Measurements from ENCODE around the gene PARD3B. TPM values are rescaled to one million over a fixed set of nuclear protein-coding genes. Genes with fewer than 3 reads are reported as not detected.

PARD3B gene
- total and polyA plus RNA-seq, 12 donors, result 0.46 to 12.4 (median 8.3) TPM

GRCh38 chr2:204581946-204582345 lies 36.7 kb downstream of the PARD3B start:
- no peaks in the 10 kb centered on the region for H3K4me1 ChIP-seq
- TF ChIP-seq CTCF (IDR thresholded peaks at IDR 0.05), result no peak
- H3K4me3 ChIP-seq, result no peak overlapping the region
- H3K27me3 ChIP-seq, result no peaks in the 10 kb centered on the region
- intact Hi-C loops (cut with DNase I), result no loop called here
- DNase-seq (no peak), ATAC-seq (no peak)
- H3K9me3 ChIP-seq, result no peaks in the 10 kb centered on the region
- WGBS, 2 donors, result 59% methylated on average over 4 of the region's 4 CpGs
- H3K27ac ChIP-seq, result no peak overlapping the region
- no peaks in the 10 kb centered on the region for H3K36me3 ChIP-seq

GRCh38 chr2:204583773-204584172 lies 38.5 kb downstream of the PARD3B start:
- WGBS, 2 donors, result 92 to 97% methylated on average over 2 of the region's 2 CpGs
- no peak for TF ChIP-seq CTCF (IDR thresholded peaks at IDR 0.05)
- Histone ChIP-seq H3K36me3 (no peaks in the 10 kb centered on the region), H3K27ac (no peak overlapping the region), H3K4me3 (no peak overlapping the region), H3K4me1 (no peaks in the 10 kb centered on the region), H3K27me3 (no peaks in the 10 kb centered on the region), H3K9me3 (no peaks in the 10 kb centered on the region)
- DNase-seq (no peak), ATAC-seq (no peak)
- intact Hi-C loops (cut with DNase I), result no loop called here

- H3K4me1 ChIP-seq, result no peaks in the 10 kb centered on the region
- TF ChIP-seq CTCF (IDR thresholded peaks at IDR 0.05), result no peak
- H3K4me3 ChIP-seq, result no peak overlapping the region
- DNase-seq, result no peak
- no peaks in the 10 kb centered on the region for H3K36me3 ChIP-seq
- intact Hi-C loops (cut with DNase I), result no loop called here
- peaks cover 0 to 16% (median 3%) of the 10 kb centered on the region in 11 donors for H3K9me3 ChIP-seq
- 84% methylated on average over 1 of the region's 1 CpG for WGBS, 2 donors
- H3K27ac ChIP-seq, result no peak overlapping the region
- H3K27me3 ChIP-seq, result no peaks in the 10 kb centered on the region
- ATAC-seq, result no peak
Observed at GRCh38 chr2:204585930-204586329, 40.7 kb downstream of the PARD3B start.

GRCh38 chr2:204586444-204587180 lies 41.3 kb downstream of the PARD3B start:
- H3K9me3 ChIP-seq, result peaks cover 0 to 16% (median 3%) of the 10 kb centered on the region in 11 donors
- no peak for ATAC-seq
- intact Hi-C loops (cut with DNase I), result no loop called here
- no peak for TF ChIP-seq CTCF (IDR thresholded peaks at IDR 0.05)
- DNase-seq, result no peak
- H3K27ac ChIP-seq, result no peak overlapping the region
- H3K4me3 ChIP-seq, result no peak overlapping the region
- H3K36me3 ChIP-seq, result no peaks in the 10 kb centered on the region
- no peaks in the 10 kb centered on the region for H3K27me3 ChIP-seq
- WGBS, 2 donors, result 91 to 93% methylated on average over 7 of the region's 7 CpGs
- peaks cover 0 to 4% (median 0%) of the 10 kb centered on the region in 9 donors for H3K4me1 ChIP-seq

Measured in heart right ventricle (tissue), 16 donors.